RWPE1 (cell line): ENCODE measurements around the gene KCNIP1.

Source experiments
- CTCF ChIA-PET: fragments of 350-600 bp; sonication (Branson Sonifier 250); formaldehyde crosslinking; extraction: SDS; loops from one replicate; lab custom pipeline; 2021; lab: Yijun Ruan, JAX
- POLR2A ChIA-PET: fragments of 400-600 bp; formaldehyde crosslinking; extraction: SDS; loops from one replicate; lab custom pipeline; 2020; ENCODE audit warnings: antibody characterized with exemption; ENCODE audit not compliant: low non-redundant PET; lab: Yijun Ruan, JAX
- DNase-seq: peaks from one replicate; pipeline ENCODE4 v3.0.0; 2012; ENCODE audit warnings: low spot score
- H3K27ac ChIP-seq: fragments of 450-650 bp; 2 replicates; pipeline ENCODE4 v1.5.1; 2017
- CTCF ChIP-seq: fragments of 450-650 bp; conservative IDR thresholded peaks from 2 replicates; pipeline ENCODE4 v1.5.1; 2017; ENCODE audit warnings: low read depth, mild to moderate bottlenecking

KCNIP1 gene

GRCh38 chr5:170741801-170742200 is 238.0 kb downstream of the KCNIP1 start:
- CTCF ChIA-PET: interaction anchor here (1.2 kb wide), 2 partner anchors 36 to 50 kb away, joined by 3 to 4 read pairs; no protein-coding TSS in a partner anchor
- TF ChIP-seq CTCF: no peak
- DNase-seq: no peak
- H3K27ac ChIP-seq: no peak overlapping the region
- POLR2A ChIA-PET: no interaction called here

- ChIA-PET CTCF (interaction anchor here (0.6 to 9.3 kb wide), 14 partner anchors 8 to 739 kb away, joined by 3 to 146 read pairs (median 5); no protein-coding TSS in a partner anchor), POLR2A (no interaction called here)
- DNase-seq: no peak
- no peak for TF ChIP-seq CTCF
- H3K27ac ChIP-seq: no peak overlapping the region
These were observed 240.0 kb downstream of the KCNIP1 start for GRCh38 chr5:170743876-170744212.

GRCh38 chr5:170745481-170746071 is 241.8 kb downstream of the KCNIP1 start:
- peak overlapping the region; percentile 56 for H3K27ac ChIP-seq
- TF ChIP-seq CTCF: no peak
- POLR2A ChIA-PET: no interaction called here
- no peak for DNase-seq
- CTCF ChIA-PET: interaction anchor here (0.6 to 9.3 kb wide), 18 partner anchors 10 to 622 kb away, joined by 3 to 146 read pairs (median 4); no protein-coding TSS in a partner anchor

- H3K27ac ChIP-seq: peak overlapping the region; percentile 56
- no peak for DNase-seq
- no peak for TF ChIP-seq CTCF
- POLR2A ChIA-PET: no interaction called here
- CTCF ChIA-PET: interaction anchor here (0.6 to 9.3 kb wide), 5 partner anchors 10 to 596 kb away, joined by 3 to 146 read pairs (median 3); no protein-coding TSS in a partner anchor
These were observed 242.5 kb downstream of the KCNIP1 start for GRCh38 chr5:170746075-170746960.

- no peak overlapping the region for H3K27ac ChIP-seq
- no peak for DNase-seq
- TF ChIP-seq CTCF: no peak
- CTCF ChIA-PET: interaction anchor here (0.6 to 9.3 kb wide), 4 partner anchors 45 to 1917 kb away, joined by 3 to 146 read pairs (median 3); no protein-coding TSS in a partner anchor
- POLR2A ChIA-PET: no interaction called here
These were observed 243.1 kb downstream of the KCNIP1 start for GRCh38 chr5:170746961-170747340.

- TF ChIP-seq CTCF: no peak
- CTCF ChIA-PET: interaction anchor here (0.6 to 9.3 kb wide), 2 partner anchors 44 to 1916 kb away, joined by 3 to 146 read pairs; no protein-coding TSS in a partner anchor
- DNase-seq: no peak
- POLR2A ChIA-PET: no interaction called here
- H3K27ac ChIP-seq: no peak overlapping the region
These were observed 243.5 kb downstream of the KCNIP1 start for GRCh38 chr5:170747357-170747756.
